ENCODE data around the gene PDE4D. TPM values are rescaled to one million over a fixed set of nuclear protein-coding genes. Genes with fewer than 3 reads are reported as not detected.

The PDE4D gene
- polyA plus RNA-seq, 1 donor (not counting 4 experiments of a cell fraction or from before 2014, with no cell fraction given) = 3.6 TPM

DNA sequence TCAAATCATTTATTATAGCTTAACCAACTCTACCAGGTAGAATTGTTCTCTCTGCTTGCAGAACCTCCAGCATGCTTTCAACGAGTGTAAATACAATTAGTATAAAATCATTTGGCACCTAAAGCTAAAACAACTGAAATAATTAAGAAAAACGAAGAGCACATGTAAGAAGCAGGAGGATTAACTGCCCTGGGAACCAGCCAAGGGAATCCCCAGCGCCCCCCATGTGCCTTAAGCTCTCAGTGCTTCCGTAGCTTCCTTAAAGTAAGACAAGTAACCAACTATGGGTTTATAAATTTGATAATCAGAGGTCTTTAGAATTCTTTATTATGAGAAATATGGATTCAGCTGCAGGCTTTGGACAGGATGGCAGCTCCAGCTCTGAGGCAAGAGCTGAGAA lies 908.2 kb downstream of the PDE4D start:
- TF ChIP-seq, protein P1, sequence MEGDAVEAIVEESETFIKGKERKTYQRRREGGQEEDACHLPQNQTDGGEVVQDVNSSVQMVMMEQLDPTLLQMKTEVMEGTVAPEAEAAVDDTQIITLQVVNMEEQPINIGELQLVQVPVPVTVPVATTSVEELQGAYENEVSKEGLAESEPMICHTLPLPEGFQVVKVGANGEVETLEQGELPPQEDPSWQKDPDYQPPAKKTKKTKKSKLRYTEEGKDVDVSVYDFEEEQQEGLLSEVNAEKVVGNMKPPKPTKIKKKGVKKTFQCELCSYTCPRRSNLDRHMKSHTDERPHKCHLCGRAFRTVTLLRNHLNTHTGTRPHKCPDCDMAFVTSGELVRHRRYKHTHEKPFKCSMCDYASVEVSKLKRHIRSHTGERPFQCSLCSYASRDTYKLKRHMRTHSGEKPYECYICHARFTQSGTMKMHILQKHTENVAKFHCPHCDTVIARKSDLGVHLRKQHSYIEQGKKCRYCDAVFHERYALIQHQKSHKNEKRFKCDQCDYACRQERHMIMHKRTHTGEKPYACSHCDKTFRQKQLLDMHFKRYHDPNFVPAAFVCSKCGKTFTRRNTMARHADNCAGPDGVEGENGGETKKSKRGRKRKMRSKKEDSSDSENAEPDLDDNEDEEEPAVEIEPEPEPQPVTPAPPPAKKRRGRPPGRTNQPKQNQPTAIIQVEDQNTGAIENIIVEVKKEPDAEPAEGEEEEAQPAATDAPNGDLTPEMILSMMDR (optimal IDR thresholded peaks at IDR 0.05 in 1 of 3, IDR thresholded peaks at IDR 0.05 in 1 of 3, conservative IDR thresholded peaks at IDR 0.05 in 1 of 3; ENCODE audit: extremely low read depth in 1 of 3, insufficient read depth in 2 of 3, low read length in 3 of 3) = no peak
- no peak for TF ChIP-seq EZH2 (IDR thresholded peaks at IDR 0.05; ENCODE audit: low read length)
- no peak for FAIRE-seq
- no peaks in the 10 kb centered on the region for H3K79me2 ChIP-seq (ENCODE audit: control insufficient read depth, insufficient read depth, low read length)
- no peak overlapping the region for H3K4me3 ChIP-seq (ENCODE audit: control insufficient read depth in 2 of 3, extremely low read depth in 1 of 3, insufficient read depth in 2 of 3, low read depth in 1 of 3, low read length in 3 of 3)
- no peak overlapping the region for H3K27ac ChIP-seq (ENCODE audit: control insufficient read depth, insufficient read depth, low read length)
- H3K4me2 ChIP-seq (ENCODE audit: control insufficient read depth, extremely low read depth, insufficient read depth, low read depth, low read length) = no peak overlapping the region
- DNase-seq (ENCODE audit: low read depth, low spot score) = no peak
- H3K9ac ChIP-seq (ENCODE audit: control insufficient read depth, extremely low read depth, insufficient read depth, low read length) = no peak overlapping the region
- peaks cover 0 to 2% of the 10 kb centered on the region in 2 experiments for H3K36me3 ChIP-seq (ENCODE audit: control insufficient read depth in 2 of 2, extremely low read depth in 1 of 2, insufficient read depth in 2 of 2, low read length in 2 of 2)
- no peaks in the 10 kb centered on the region for H3K27me3 ChIP-seq (ENCODE audit: control insufficient read depth, extremely low read depth, insufficient read depth, low read length)
- no peaks in the 10 kb centered on the region for H4K20me1 ChIP-seq (ENCODE audit: control insufficient read depth, extremely low read depth, insufficient read depth, low read length)
- H2AFZ ChIP-seq (ENCODE audit: control insufficient read depth, low read length) = no peak overlapping the region
- no peaks in the 10 kb centered on the region for H3K9me1 ChIP-seq (ENCODE audit: control insufficient read depth, extremely low read depth, insufficient read depth, low read length)
- H3K9me3 ChIP-seq (ENCODE audit: control insufficient read depth, low read depth, low read length) = no peaks in the 10 kb centered on the region
- dilution Hi-C loops (cut with MboI; ENCODE audit: extremely low pct_ligation_motif_present, low sequenced_read_pairs) = no loop called here
- no peaks in the 10 kb centered on the region for H3K4me1 ChIP-seq (ENCODE audit: control insufficient read depth, extremely low read depth, insufficient read depth, low read length)

- Histone ChIP-seq H3K27ac (ENCODE audit: control insufficient read depth, insufficient read depth, low read length) (no peak overlapping the region), H4K20me1 (ENCODE audit: control insufficient read depth, extremely low read depth, insufficient read depth, low read length) (no peaks in the 10 kb centered on the region), H2AFZ (ENCODE audit: control insufficient read depth, low read length) (no peak overlapping the region), H3K9me3 (ENCODE audit: control insufficient read depth, low read depth, low read length) (no peaks in the 10 kb centered on the region), H3K36me3 (ENCODE audit: control insufficient read depth in 2 of 2, extremely low read depth in 1 of 2, insufficient read depth in 2 of 2, low read length in 2 of 2) (no peaks in the 10 kb centered on the region), H3K4me1 (ENCODE audit: control insufficient read depth, extremely low read depth, insufficient read depth, low read length) (no peaks in the 10 kb centered on the region), H3K4me2 (ENCODE audit: control insufficient read depth, extremely low read depth, insufficient read depth, low read depth, low read length) (no peak overlapping the region), H3K79me2 (ENCODE audit: control insufficient read depth, insufficient read depth, low read length) (no peaks in the 10 kb centered on the region), H3K9me1 (ENCODE audit: control insufficient read depth, extremely low read depth, insufficient read depth, low read length) (no peaks in the 10 kb centered on the region), H3K9ac (ENCODE audit: control insufficient read depth, extremely low read depth, insufficient read depth, low read length) (no peak overlapping the region), H3K27me3 (ENCODE audit: control insufficient read depth, extremely low read depth, insufficient read depth, low read length) (no peaks in the 10 kb centered on the region), H3K4me3 (ENCODE audit: control insufficient read depth in 2 of 3, extremely low read depth in 1 of 3, insufficient read depth in 2 of 3, low read depth in 1 of 3, low read length in 3 of 3) (no peak overlapping the region)
- dilution Hi-C loops (cut with MboI; ENCODE audit: extremely low pct_ligation_motif_present, low sequenced_read_pairs) = no loop called here
- FAIRE-seq = no peak
- no peak for TF ChIP-seq EZH2 (IDR thresholded peaks at IDR 0.05; ENCODE audit: low read length)
- TF ChIP-seq, protein P1 (optimal IDR thresholded peaks at IDR 0.05 in 1 of 3, IDR thresholded peaks at IDR 0.05 in 1 of 3, conservative IDR thresholded peaks at IDR 0.05 in 1 of 3; ENCODE audit: extremely low read depth in 1 of 3, insufficient read depth in 2 of 3, low read length in 3 of 3) = no peak
- DNase-seq (ENCODE audit: low read depth, low spot score) = no peak
Measured at GRCh38 chr5:58983526-58984452, 909.7 kb downstream of the PDE4D start.
